GM19193 (cell line): Measurements from ENCODE around the gene RBM15B.
A peak's percentile ranks its signal among the peaks of the same experiment; 100 is the strongest.

Experiments used
- POLR2A ChIP-seq: IDR thresholded peaks from 4 replicates; pipeline ENCODE4 v1.6.1; 2011; ENCODE audit not compliant: insufficient read depth, insufficient read length; ENCODE audit errors: extremely low read depth

RBM15B gene

DNA sequence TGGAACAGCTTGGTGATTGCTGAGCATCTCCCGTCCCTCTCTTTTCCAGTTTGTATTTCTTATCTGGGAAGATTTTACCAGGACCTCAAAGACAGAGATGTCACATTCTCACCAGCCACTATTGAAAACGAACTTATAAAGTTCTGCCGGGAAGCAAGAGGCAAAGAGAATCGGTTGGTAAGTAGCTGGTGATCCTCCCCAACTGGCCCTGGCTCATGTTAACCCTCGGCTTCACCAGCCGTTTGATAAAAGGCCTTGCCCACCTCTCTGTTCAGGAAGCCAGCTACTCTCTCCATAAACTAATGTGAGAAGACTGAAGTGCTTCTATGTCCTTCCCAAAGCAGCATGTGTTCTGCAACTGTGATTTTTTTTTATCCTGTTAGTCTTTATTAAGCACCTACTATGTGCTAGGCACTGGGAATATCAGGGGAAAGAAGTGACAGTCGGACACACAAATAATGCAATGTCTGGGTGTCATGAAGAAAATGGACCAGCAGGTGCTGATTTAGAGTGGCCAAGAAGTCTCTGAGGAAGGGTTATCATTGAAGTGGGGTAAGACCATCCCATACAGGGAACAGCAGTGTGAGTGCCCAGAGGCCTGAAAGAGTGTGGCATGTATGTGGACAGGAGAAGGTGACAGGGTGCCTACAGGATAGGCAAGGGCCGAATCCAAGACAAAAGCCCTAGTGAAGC lies 4.8 kb upstream of the RBM15B start:
- no peak for TF ChIP-seq POLR2A

DNA sequence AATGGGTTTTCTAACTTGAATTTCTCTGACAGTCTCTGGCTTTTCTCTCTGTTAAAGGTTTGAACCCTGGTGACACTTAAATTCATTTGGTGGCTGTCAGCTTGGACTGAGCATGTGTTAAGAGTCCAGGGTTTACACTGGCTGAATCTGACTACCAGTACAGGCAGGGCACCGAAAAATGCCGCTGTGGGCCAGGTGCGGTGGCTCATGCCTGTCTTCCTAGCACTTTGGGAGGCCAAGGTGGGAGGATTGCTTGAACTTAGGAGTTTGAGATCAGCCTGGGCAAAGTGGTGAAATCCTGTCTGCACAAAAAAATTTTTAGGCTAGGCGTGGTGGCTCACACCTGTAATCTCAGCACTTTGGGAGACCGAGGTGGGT lies 4.2 kb upstream of the RBM15B start:
- TF ChIP-seq POLR2A, result no peak

DNA sequence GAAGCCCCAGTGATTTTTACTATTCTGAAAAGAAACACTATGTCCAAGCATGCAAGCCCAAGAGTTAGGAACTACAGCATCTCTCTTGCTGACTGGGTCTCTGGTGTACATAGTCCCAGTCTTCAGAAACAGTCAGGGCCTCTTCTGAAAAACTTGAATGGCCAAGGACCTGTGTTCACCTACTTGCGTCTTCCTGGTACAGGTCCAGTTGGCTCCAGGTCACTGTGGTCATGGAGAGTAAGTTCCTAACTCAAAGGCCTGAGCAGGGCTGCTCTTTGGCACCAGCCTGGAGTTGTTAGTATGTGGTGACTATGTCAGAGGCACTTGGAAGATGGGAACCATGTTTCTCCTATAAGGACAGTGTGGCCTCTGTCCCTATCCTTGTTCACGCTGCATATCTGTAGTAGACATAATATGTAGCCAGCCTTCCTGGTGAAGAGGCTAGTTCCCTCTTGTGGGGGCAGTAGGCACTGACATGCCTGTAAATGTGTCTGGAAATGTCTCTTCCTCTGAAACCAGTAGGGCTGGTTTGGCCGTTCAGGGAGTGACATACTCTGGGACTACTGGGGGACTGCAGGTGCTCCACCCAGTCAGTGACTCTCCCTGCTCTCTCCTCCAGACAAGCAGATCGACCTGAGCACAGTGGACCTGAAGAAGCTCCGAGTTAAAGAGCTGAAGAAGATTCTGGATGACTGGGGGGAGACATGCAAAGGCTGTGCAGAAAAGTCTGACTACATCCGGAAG lies 2.6 kb upstream of the RBM15B start:
- TF ChIP-seq POLR2A, result no peak

DNA sequence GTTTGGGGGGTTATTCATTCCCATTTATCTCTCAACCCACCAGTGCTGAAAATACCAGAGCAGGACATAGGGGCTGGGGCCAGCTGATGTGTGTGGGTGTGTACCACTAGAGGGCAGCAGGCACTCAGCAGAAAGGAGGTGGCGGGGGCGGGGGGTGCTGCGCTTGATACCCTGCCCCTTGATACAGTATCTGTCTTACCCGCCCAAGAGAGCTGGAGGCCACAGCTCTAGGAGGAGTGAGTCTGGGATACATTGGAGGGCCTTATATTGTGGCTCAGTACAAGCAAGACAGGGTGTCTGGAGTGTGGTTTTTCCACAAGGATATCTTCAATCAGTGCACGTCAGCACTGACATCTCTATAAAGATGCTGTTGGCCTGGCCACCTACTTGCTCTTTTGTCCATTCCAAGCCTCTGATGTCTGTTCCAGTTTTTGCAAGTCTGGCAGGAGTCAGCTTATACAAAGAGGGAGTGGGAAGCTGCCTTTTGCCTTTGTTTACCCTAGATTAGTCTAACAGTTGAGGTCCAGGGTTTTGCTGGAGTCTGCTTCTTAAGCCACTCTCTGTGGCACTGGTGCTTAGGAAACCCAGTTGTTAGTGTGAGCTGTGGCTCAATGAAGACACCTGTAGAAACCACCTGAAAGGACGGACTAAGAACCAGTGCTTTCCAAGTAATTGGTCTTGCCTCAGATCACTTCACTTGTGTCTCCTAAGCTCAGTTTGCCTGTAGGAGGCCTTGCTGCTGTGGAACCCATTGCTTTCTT lies 1.5 kb upstream of the RBM15B start:
- peak; percentile 19 for TF ChIP-seq POLR2A

DNA sequence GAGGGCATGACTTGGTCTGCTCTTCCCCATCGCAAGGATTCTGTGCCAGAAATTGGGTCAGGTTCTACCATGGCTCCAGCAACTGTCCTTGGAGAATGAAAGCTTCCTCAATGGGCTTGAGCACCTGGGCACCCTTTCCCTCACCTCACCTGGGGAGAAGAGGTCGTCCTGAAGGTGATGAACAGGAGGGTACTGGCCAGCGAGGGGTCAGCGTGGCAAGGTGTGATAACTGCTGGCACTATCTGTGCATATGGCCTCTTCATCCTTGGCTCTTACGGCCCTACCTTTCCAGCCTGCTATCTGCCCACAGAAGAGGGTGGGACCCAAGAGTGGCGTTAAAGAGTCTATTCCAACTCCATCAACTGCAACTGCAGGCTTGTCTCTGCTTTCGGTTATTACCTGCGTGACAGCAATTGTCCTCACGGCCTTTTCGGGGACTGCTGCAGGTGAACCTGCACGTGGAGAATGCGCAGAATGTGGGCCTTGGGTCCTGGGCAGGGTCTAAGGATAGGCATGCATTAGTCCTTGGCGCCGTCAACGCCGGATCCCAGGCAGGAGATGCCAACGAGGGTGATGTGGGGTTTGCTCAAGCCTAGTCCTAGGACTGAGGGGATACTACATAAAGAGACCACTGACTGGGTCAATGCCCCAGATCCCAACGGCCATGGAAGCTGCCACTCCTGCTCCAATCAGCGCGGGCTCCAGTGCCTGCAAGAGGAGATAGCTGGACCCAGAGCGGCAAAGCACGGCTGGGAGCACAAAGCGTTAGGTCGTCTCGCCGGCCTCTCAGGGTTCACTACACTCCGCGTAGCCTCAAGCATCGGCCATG lies 625 bp upstream of the RBM15B start:
- TF ChIP-seq POLR2A, result no peak

DNA sequence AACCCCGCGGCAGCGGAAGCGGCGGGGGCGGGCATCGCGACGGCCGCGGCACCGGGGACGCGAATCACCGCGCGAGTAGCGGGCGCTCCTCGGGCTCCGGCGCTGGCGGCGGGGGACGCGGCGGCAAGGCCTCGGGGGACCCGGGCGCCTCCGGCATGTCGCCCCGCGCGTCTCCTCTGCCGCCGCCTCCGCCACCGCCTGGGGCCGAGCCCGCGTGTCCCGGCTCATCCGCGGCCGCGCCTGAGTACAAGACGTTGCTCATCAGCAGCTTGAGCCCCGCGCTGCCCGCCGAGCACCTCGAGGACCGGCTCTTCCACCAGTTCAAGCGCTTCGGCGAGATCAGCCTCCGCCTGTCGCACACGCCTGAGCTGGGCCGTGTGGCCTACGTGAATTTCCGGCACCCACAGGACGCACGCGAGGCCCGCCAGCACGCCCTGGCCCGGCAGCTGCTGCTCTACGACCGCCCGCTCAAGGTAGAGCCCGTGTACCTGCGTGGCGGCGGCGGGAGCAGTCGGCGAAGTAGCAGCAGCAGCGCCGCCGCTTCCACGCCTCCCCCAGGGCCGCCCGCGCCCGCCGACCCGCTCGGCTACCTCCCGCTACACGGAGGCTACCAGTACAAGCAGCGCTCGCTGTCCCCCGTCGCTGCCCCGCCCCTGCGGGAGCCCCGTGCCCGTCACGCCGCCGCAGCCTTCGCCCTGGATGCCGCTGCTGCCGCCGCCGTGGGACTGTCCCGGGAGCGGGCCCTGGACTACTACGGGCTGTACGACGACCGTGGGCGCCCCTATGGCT lies 675 bp downstream of the RBM15B start:
- TF ChIP-seq POLR2A, result no peak

DNA sequence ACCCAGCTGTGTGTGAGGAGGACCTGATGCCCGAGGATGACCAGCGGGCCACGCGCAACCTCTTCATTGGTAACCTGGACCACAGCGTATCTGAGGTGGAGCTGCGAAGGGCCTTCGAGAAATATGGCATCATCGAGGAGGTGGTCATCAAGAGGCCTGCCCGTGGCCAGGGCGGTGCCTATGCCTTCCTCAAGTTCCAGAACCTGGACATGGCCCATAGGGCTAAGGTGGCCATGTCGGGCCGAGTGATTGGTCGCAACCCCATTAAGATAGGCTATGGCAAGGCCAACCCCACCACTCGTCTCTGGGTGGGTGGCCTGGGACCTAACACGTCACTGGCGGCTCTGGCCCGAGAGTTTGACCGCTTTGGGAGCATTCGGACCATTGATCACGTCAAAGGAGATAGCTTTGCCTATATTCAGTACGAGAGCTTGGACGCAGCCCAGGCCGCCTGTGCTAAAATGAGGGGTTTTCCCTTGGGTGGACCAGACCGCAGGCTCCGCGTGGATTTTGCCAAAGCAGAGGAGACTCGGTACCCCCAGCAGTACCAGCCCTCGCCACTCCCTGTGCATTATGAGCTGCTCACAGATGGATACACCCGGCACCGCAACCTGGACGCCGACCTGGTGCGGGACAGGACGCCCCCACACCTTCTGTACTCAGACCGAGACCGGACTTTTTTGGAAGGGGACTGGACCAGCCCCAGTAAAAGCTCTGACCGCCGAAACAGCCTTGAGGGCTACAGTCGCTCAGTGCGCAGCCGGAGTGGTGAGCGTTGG lies 1.5 kb downstream of the RBM15B start:
- TF ChIP-seq POLR2A, result no peak

DNA sequence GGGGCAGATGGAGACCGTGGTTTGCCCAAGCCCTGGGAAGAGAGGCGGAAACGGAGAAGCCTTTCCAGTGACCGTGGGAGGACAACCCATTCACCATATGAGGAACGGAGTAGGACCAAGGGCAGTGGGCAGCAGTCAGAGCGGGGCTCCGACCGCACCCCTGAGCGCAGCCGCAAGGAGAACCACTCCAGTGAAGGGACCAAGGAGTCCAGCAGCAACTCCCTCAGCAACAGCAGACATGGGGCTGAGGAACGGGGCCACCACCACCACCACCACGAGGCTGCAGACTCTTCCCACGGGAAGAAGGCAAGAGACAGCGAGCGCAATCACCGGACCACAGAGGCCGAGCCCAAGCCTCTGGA lies 2.0 kb downstream of the RBM15B start:
- TF ChIP-seq POLR2A, result no peak

DNA sequence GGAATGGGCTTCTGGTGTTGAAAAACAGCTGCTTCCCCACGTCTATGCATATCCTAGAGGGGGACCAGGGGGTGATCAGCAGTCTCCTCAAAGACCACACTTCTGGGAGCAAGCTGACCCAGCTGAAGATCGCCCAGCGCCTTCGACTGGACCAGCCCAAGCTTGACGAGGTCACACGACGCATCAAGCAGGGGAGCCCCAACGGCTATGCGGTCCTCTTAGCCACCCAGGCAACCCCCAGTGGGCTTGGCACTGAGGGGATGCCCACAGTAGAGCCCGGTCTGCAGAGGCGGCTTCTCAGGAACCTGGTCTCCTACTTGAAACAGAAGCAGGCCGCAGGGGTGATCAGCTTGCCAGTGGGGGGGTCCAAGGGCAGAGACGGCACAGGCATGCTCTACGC lies 2.5 kb downstream of the RBM15B start:
- TF ChIP-seq POLR2A, result no peak

DNA sequence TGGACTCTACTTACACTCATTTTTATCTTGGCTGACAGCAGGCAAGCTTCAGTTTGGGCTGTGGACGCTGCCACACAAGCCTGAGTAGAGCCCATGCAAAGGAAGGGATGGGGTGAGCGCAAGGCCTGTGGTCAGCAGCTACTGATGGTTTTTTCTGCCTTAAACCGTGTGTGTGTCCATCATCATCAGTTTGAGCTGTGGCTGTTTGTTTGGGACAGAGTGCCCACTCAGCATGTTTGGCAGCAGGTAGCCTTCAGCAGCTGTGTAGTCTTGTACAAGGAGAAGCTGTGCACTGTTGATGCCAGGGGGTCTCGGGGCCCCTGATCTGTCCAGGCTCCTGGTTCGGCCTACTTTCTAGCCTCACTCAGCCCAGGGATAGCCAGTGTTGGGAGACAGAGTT lies 3.5 kb downstream of the RBM15B start:
- no peak for TF ChIP-seq POLR2A

DNA sequence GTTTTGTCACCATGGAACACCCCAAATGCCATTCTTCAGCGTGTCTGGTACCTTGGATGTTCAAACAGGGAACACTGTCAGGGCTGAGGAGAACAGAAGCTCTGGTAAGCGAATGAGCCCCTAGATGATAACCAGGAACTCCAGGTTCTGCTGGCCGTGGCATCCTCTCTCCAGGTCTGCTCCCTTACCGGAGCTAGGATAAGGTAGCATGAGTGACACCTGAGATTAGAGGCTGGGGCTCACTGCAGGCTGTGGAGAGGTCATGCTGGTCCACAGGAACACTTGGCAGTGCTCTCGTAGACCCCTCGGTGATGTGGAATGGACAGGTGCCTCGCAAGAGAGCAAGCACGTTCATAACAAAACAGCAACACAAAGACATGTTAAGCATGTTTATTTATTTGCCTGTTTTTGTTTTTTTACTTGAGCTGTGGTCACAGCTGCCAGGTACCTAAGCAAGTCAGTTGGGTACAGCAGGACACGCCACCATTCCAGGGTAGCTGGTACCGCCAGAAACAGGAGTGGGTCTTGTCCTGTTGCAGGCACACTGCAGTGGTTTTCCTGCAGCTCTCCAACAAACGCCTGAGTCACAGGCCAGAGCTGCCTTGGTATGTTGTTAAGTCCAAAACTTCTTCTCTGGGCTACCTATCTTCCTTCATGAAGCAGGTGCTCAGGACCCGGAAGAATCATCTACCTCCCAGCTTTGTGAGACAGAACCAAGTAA lies 4.6 kb downstream of the RBM15B start:
- no peak for TF ChIP-seq POLR2A

DNA sequence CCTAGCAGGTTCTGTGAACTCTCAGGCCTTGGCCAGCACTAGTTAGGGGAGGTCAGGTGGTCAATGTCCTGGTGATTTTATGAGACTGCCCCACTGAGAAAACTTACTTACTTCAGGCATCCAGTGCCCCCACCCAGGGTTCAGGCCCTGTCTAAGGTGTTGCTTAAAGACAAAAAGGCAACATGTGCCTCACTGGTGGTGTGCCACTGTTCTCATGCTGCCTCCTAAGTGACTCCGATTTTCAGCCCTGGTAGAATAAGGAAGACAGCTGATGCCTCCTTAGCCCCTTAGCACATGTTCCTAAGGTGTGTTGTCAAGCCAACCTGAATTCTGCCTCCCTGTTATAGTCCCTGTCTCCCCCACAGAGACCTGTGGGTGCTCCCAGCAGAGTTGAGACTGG lies 5.3 kb downstream of the RBM15B start:
- TF ChIP-seq POLR2A, result no peak

DNA sequence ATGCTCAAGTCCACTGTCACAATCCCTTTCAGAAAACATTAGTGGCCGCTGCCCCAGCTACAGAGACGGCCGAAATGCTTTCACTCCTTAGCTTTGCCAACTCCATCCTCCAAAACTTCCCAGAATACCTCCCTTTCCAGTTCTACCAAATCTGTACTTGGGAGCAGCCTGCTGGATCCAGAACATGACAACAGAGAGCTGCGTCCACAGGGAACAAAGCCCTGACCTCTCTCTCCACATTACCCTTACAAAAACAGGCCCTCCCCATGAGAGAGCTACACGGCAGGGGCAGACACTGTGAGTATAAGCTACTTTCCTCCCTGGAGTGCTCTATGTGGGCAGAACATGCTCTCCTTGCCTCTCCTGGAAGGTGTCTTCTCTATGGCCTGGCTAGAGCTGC lies 6.3 kb downstream of the RBM15B start:
- no peak for TF ChIP-seq POLR2A
